ENCODE data around the gene ZNF468. TPM values are rescaled to one million over a fixed set of nuclear protein-coding genes. Genes with fewer than 3 reads are reported as not detected.
A peak's percentile ranks its signal among the peaks of the same experiment; 100 is the strongest.
"Not testable (repeated sequence)": the region's sequence is repeated elsewhere in the genome, so short reads cannot be mapped to it uniquely, and the experiment has no call there.

ZNF468 gene
- total RNA-seq = 10 to 100 TPM; 10.1 to 26.9 (median 17.1) TPM

DNA sequence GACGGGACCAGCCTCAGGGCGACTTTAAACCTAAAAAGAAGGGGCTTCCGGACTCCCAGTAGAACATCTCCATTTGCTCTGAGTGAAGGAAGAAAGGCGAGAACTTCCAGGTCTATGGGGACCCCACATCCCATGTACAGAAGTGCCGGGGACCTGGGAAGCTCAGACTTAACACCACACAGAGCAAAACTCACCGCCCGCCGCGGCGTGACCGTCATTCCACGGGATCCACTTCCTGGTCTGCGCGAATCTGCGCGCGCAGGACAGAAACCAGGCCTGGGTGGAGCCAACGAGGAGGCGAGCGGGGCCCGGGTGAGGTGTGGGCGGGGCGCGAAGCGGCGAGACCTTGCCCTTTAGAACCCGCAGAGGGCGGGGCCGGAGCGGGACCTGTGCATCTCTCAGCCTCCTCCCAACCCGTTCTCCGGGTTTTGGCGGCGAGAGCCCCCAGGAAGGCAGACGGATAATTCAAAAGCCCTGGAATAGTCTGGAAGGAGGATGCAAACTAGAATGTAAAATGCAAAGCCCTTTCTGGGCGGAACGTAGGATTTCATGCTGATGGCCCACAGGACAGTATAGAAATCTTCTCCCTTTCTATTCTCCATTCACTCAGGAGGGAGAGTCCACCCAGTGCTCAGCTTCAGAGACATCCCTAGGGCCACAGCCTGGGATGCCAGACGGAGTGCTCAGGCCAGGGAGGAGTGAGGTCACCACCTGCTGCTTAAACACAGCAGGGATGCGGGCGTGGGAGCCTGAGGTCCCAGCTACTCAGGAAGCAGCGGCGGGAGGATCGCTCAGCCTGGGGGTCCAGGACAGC lies at the start of gene ZNF468:
Gene ZNF468, minus strand, starts transcription at position 242 of the 814 bp plus-strand sequence. CDS start 3,347 bp downstream, outside the sequence.
- intact Hi-C loops (cut with DNase I; ENCODE audit: low total_unique reads); H3K9me3 ChIP-seq; H3K27me3 ChIP-seq: not testable (repeated sequence)
- peak; percentile 81 for DNase-seq
- 8% methylated on average over 40 of the region's 43 CpGs; no CpG with 5 or more reads in 1 of the 2 donors for WGBS, 2 donors (ENCODE audit: low coverage in 1 of 2)
- Histone ChIP-seq H3K36me3 (peaks cover 0 to 18% (median 9%) of the 10 kb centered on the region in 4 donors), H3K27ac (peak within 1 kb of the TSS; percentile 70 to 88 (median 81)), H3K4me1 (peaks cover 0 to 14% (median 3%) of the 10 kb centered on the region in 4 donors), H3K4me3 (peak within 1 kb of the TSS; percentile 51 to 90 (median 70))
- TF ChIP-seq POLR2AphosphoS5 (IDR thresholded peaks at IDR 0.05) = peak; percentile 45 to 88 (median 78)
- peak; percentile 82 for TF ChIP-seq POLR2A (IDR thresholded peaks at IDR 0.05)
- in situ Hi-C loops (cut with MboI; ENCODE audit: low pct_ligation_motif_present in 1 of 4, low pct_unique_long_range_greater_than_20kb in 1 of 4, low sequenced_read_pairs in 3 of 4) = loop anchor here in 1 of 4 donors (5.0 kb wide), 1 partner anchor 85 kb away; no protein-coding TSS in a partner anchor

- H3K27me3 ChIP-seq; in situ Hi-C loops (cut with MboI; ENCODE audit: low pct_ligation_motif_present in 1 of 4, low pct_unique_long_range_greater_than_20kb in 1 of 4, low sequenced_read_pairs in 3 of 4); intact Hi-C loops (cut with DNase I; ENCODE audit: low total_unique reads); H3K4me1 ChIP-seq; DNase-seq; H3K27ac ChIP-seq; H3K4me3 ChIP-seq: not testable (repeated sequence)
- 84 to 98% methylated on average over 8 to 16 of the region's 16 CpGs for WGBS, 2 donors (ENCODE audit: low coverage in 1 of 2)
- Histone ChIP-seq H3K9me3 (peaks cover 10 to 20% of the 10 kb centered on the region in 2 donors), H3K36me3 (peaks cover 0 to 32% (median 12%) of the 10 kb centered on the region in 4 donors)
Observed at GRCh38 chr19:52904052-52904780, 46.8 kb upstream of the ZNF468 start.

GRCh38 chr19:52901842-52902241 lies 44.4 kb upstream of the ZNF468 start:
- H3K9me3 ChIP-seq = peaks cover 0 to under 1% of the 10 kb centered on the region in 2 donors
- TF ChIP-seq CTCF (IDR thresholded peaks at IDR 0.05) = no peak
- no peak for TF ChIP-seq POLR2A (IDR thresholded peaks at IDR 0.05)
- TF ChIP-seq POLR2AphosphoS5 (IDR thresholded peaks at IDR 0.05) = no peak
- TF ChIP-seq EP300 (IDR thresholded peaks at IDR 0.05; ENCODE audit: low read depth) = no peak
- in situ Hi-C loops (cut with MboI; ENCODE audit: low pct_ligation_motif_present in 1 of 4, low pct_unique_long_range_greater_than_20kb in 1 of 4, low sequenced_read_pairs in 3 of 4) (no loop called here), intact Hi-C loops (cut with DNase I; ENCODE audit: low total_unique reads) (no loop called here)
- peaks cover 0 to 8% (median 2%) of the 10 kb centered on the region in 4 donors for H3K36me3 ChIP-seq
- 89% methylated on average over 3 of the region's 3 CpGs; no CpG with 5 or more reads in 1 of the 2 donors for WGBS, 2 donors (ENCODE audit: low coverage in 1 of 2)
- H3K27me3 ChIP-seq = no peaks in the 10 kb centered on the region
- DNase-seq = no peak
- no peak overlapping the region for H3K4me3 ChIP-seq
- no peak overlapping the region for H3K27ac ChIP-seq
- peaks cover 0 to 6% (median 3%) of the 10 kb centered on the region in 4 donors for H3K4me1 ChIP-seq

DNA sequence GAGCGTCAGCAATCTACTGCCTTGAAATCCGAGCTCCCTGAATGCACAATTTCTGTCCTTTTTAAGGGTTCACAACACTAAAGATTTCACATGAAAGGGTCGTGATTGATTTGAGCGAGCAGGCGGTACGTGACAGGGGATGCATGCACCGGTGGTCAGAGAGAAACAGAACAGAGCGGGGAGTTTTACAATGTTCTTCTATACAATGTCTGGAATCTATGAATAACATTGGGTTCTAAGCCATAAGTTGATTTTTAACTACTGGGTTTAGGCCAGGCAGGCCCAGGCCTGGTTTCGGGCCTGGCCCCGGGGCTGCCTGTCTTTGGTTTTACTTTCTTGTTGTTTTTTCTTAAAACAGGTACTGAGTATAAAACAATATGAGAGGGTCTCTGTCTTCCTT lies 41.2 kb upstream of the ZNF468 start:
- H3K4me1 ChIP-seq = peaks cover 0 to 16% (median 13%) of the 10 kb centered on the region in 4 donors
- DNase-seq; in situ Hi-C loops (cut with MboI; ENCODE audit: low pct_ligation_motif_present in 1 of 4, low pct_unique_long_range_greater_than_20kb in 1 of 4, low sequenced_read_pairs in 3 of 4); intact Hi-C loops (cut with DNase I; ENCODE audit: low total_unique reads); H3K9me3 ChIP-seq; H3K27me3 ChIP-seq; H3K4me3 ChIP-seq: not testable (repeated sequence)
- H3K27ac ChIP-seq = peak overlapping the region in 1 of 4 donors; percentile 92
- 93 to 95% methylated on average over 10 of the region's 10 CpGs for WGBS, 2 donors (ENCODE audit: low coverage in 1 of 2)
- peaks cover 0 to 14% (median 0%) of the 10 kb centered on the region in 4 donors for H3K36me3 ChIP-seq

DNA sequence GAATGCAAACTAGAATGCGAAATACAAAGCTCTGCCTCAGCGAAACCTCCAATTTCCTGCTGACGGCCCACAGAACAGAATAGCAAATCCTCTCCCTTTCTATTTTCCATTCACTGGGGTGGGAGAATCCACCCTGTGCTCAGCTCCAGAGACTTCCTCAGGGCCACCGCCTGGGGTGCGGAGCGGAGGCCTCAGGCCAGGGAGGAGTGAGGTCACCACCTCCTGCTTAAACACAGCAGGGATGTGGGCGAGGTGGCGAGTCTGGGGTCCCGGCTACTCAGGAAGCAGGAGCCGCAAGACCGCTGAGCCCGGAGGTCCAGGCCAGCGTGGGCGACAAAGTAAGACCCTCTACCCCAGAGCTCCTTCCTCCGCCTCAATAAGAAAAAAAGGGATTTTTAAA lies 40.7 kb upstream of the ZNF468 start:
- intact Hi-C loops (cut with DNase I; ENCODE audit: low total_unique reads) (no loop called here), in situ Hi-C loops (cut with MboI; ENCODE audit: low pct_ligation_motif_present in 1 of 4, low pct_unique_long_range_greater_than_20kb in 1 of 4, low sequenced_read_pairs in 3 of 4) (no loop called here)
- 61 to 82% methylated on average over 2 to 15 of the region's 15 CpGs for WGBS, 2 donors (ENCODE audit: low coverage in 1 of 2)
- no peak for TF ChIP-seq POLR2AphosphoS5 (IDR thresholded peaks at IDR 0.05)
- TF ChIP-seq EP300 (IDR thresholded peaks at IDR 0.05; ENCODE audit: low read depth) = no peak
- TF ChIP-seq POLR2A (IDR thresholded peaks at IDR 0.05) = no peak
- no peak for TF ChIP-seq CTCF (IDR thresholded peaks at IDR 0.05)
- H3K9me3 ChIP-seq = no peaks in the 10 kb centered on the region
- peak overlapping the region; percentile 92 to 98 (median 94) for H3K27ac ChIP-seq
- peaks cover 0 to 18% (median 0%) of the 10 kb centered on the region in 4 donors for H3K36me3 ChIP-seq
- peaks cover 0 to 16% (median 13%) of the 10 kb centered on the region in 4 donors for H3K4me1 ChIP-seq
- peak overlapping the region in 3 of 4 donors; percentile 55 to 93 (median 76) for H3K4me3 ChIP-seq
- no peaks in the 10 kb centered on the region for H3K27me3 ChIP-seq
- no peak for DNase-seq
